GM08714 (cell line): Measurements from ENCODE around the gene PHTF2.
"Not testable (repeated sequence)": the region's sequence is repeated elsewhere in the genome, so short reads cannot be mapped to it uniquely, and the experiment has no call there.

Experiments
- H3K4me3 ChIP-seq: fragments of 200-500 bp; sonication (Bioruptor generic); 2 replicates; pipeline ENCODE4 v1.5.1; 2014; ENCODE audit warnings: mild to moderate bottlenecking, low read length, inconsistent platforms
- ZNF274 ChIP-seq: IDR thresholded peaks from 2 replicates; pipeline ENCODE4 v1.6.1; 2012; ENCODE audit warnings: mild to moderate bottlenecking, low read depth, low read length

The PHTF2 gene

GRCh38 chr7:77830649-77831355 lies 32.2 kb downstream of the PHTF2 start:
- H3K4me3 ChIP-seq, result no peak overlapping the region
- no peak for TF ChIP-seq ZNF274

GRCh38 chr7:77831481-77831880 lies 32.9 kb downstream of the PHTF2 start:
- no peak for TF ChIP-seq ZNF274
- H3K4me3 ChIP-seq, result no peak overlapping the region

- no peak overlapping the region for H3K4me3 ChIP-seq
- no peak for TF ChIP-seq ZNF274
These were observed 33.4 kb downstream of the PHTF2 start for GRCh38 chr7:77831953-77832352.

GRCh38 chr7:77833136-77833535 lies 34.6 kb downstream of the PHTF2 start:
- TF ChIP-seq ZNF274, result no peak
- H3K4me3 ChIP-seq, result no peak overlapping the region

GRCh38 chr7:77836425-77836824 lies 37.9 kb downstream of the PHTF2 start:
- H3K4me3 ChIP-seq, result not testable (repeated sequence)

- H3K4me3 ChIP-seq, result no peak overlapping the region
- no peak for TF ChIP-seq ZNF274
These were observed 38.7 kb downstream of the PHTF2 start for GRCh38 chr7:77837275-77837674.

GRCh38 chr7:77837966-77838365 lies 39.4 kb downstream of the PHTF2 start:
- TF ChIP-seq ZNF274, result no peak
- no peak overlapping the region for H3K4me3 ChIP-seq

GRCh38 chr7:77838929-77839491 lies 40.4 kb downstream of the PHTF2 start:
- H3K4me3 ChIP-seq, result no peak overlapping the region
- no peak for TF ChIP-seq ZNF274

GRCh38 chr7:77839919-77840318 lies 41.3 kb downstream of the PHTF2 start:
- H3K4me3 ChIP-seq, result no peak overlapping the region
- TF ChIP-seq ZNF274, result no peak

- H3K4me3 ChIP-seq, result no peak overlapping the region
- no peak for TF ChIP-seq ZNF274
These were observed 44.6 kb downstream of the PHTF2 start for GRCh38 chr7:77843194-77843593.

GRCh38 chr7:77846317-77847092 lies 47.9 kb downstream of the PHTF2 start:
- no peak overlapping the region for H3K4me3 ChIP-seq
- no peak for TF ChIP-seq ZNF274

- TF ChIP-seq ZNF274, result no peak
- no peak overlapping the region for H3K4me3 ChIP-seq
These were observed 57.0 kb downstream of the PHTF2 start for GRCh38 chr7:77855371-77856083.

GRCh38 chr7:77858278-77858677 lies 59.7 kb downstream of the PHTF2 start:
- H3K4me3 ChIP-seq, result no peak overlapping the region
- TF ChIP-seq ZNF274, result no peak

GRCh38 chr7:77859343-77859742 lies 60.8 kb downstream of the PHTF2 start:
- no peak for TF ChIP-seq ZNF274
- no peak overlapping the region; the same call in 1 of the 2 replicates for H3K4me3 ChIP-seq
